GM19035 (cell line): Measurements from ENCODE around the gene LRRC55.

ENCODE experiments used
- ATAC-seq: cut with Tn5 transposase; IDR thresholded peaks from one replicate; pipeline ENCODE4 v1.9.1; 2021; ENCODE audit not compliant: unreplicated experiment

LRRC55 gene

DNA sequence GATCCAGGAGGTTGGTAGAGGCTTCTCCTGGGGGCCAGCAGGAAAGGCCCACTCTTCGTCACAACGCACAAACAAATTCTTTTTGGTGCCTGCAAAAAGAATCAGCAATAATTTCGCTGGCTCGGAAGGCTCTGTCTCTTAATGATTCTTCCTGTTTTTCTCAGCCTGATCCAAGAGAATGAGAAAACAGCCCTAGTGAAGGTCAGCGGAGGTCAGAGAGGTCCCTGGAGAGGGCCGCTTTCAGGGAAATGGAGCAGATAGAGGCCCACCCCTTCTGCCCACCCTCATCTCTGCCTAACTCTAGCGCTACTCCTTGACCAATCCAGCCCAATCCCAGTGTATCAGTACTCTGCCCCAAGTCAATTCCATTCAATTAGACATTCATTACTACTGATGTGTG lies 19.2 kb downstream of the LRRC55 start:
- ATAC-seq: no peak

DNA sequence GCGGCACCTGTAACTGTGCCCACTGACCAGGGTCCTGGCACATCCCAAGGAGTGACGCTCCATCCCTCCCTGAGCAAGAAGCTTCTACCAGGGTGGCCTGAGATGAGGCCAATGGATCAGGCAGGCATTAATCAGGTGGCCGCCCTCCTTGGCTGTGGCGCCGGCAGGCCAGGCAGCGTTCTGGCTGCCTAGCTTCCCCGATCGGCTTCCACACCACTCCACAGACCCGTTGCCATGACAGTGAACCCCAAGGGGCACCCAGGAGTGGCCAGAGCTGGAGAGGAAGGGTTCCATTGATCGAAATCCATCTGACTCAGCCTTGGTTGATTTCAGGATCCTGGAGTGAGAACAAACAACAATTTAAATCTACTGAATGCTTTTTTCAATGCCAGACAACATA lies 20.5 kb downstream of the LRRC55 start:
- no peak for ATAC-seq

GRCh38 chr11:57203359-57203758 lies 21.6 kb downstream of the LRRC55 start:
- no peak for ATAC-seq

- ATAC-seq: no peak
These were observed 22.2 kb downstream of the LRRC55 start for GRCh38 chr11:57203882-57204480.

GRCh38 chr11:57205041-57205641 lies 23.4 kb downstream of the LRRC55 start:
- no peak for ATAC-seq

- no peak for ATAC-seq
These were observed 25.4 kb downstream of the LRRC55 start for GRCh38 chr11:57207168-57207567.

GRCh38 chr11:57210781-57211180 lies 29.0 kb downstream of the LRRC55 start:
- no peak for ATAC-seq

- ATAC-seq: no peak
These were observed 31.8 kb downstream of the LRRC55 start for GRCh38 chr11:57213342-57214097.

DNA sequence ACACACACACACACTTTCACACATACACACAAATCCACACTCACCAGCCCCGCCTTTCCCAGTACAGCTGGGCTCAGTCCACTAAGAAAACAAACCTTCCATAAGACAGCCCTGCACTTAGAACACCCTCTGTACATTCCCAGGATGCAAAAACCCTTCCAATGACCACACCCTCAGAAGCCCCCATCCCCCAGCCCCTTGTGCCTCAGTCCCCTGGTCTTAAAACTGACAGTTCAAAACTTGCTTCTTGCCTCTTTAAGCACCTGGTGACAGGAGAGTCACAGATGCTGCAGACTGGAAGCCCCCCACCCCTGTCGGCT lies 32.3 kb downstream of the LRRC55 start:
- no peak for ATAC-seq

DNA sequence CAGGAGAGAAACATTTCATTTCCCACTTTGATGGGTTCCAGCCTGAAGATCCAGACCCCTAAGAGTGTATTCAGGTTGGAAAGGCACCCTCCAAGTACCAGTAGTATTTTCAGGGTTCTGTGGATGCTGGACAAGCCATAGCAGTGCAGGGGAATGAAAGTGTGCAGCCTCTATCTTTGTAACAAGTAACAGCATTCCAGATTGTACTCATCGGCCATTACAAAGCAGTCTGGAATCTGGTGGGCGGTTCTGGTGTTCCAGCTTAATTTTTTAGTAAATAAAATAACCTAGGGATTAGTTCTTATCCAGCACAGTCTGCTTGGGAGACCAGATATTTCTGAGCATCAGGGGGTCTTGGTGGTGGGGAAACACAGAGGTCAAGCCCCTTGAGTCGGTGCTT lies 32.7 kb downstream of the LRRC55 start:
- ATAC-seq: no peak

- no peak for ATAC-seq
These were observed 34.7 kb downstream of the LRRC55 start for GRCh38 chr11:57216463-57216862.

DNA sequence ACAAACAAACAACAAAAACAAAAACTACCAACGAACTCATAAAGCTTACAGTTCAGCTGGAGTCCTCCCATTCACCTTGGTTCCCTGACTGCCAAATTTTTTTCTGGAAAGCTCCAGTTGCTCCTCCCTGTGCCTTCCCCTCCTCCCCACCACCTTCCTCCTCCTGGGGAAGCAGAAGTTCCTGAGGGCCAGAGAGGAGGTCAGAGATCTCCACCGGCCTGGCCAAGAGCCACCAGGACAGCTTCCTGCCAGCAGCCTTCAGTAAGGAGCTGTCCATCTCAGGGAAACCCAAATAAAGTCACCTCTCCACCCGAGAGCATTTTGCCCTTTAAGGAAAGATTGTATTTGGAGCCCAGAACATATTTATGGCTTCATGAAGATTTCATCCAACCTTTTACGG lies 35.3 kb downstream of the LRRC55 start:
- ATAC-seq: no peak

- ATAC-seq: no peak
These were observed 37.4 kb downstream of the LRRC55 start for GRCh38 chr11:57219021-57219627.

- no peak for ATAC-seq
These were observed 40.5 kb downstream of the LRRC55 start for GRCh38 chr11:57222239-57222638.

DNA sequence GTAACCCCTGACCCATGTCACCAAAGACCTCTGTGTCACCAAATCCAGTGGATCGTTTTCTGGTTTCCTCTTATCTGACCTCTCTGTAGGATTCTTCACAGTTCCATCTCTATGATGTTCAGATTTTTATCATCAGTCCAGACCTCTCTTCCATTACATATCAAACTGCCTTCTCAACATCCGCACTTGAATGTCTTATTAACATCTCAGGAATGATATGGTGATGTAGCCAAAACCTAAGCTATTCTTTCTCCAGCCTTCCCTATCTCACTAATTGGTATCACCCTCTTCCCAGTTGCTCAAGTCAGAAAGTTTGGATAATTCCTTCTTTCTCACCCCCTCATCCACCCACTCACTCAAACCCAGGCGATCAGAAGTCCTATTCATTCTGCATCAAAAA lies 41.8 kb downstream of the LRRC55 start:
- ATAC-seq: no peak

DNA sequence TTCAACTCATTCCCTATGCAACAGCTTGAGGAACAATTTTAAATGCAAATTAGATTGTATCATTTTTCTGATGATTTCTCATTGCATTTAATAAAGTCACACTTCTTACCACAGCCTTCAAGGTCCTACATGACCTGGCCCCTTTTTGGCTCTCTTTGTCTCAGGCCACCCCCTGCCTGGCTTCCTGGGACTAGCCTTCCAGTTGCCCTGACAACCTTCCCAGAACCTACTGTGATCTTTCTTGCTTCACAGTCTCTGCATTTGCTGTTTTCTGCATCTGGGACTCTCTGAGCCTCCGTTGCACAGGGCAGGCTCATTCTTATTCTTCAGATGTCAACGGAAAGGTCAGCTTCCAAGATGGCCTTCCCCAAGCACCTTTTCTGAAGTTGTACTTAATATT lies 42.4 kb downstream of the LRRC55 start:
- no peak for ATAC-seq

- no peak for ATAC-seq
These were observed 42.8 kb downstream of the LRRC55 start for GRCh38 chr11:57224537-57224936.

- ATAC-seq: no peak
These were observed 46.8 kb downstream of the LRRC55 start for GRCh38 chr11:57228600-57228999.

GRCh38 chr11:57230316-57230715 lies 48.6 kb downstream of the LRRC55 start:
- ATAC-seq: no peak

GRCh38 chr11:57230791-57231538 lies 49.2 kb downstream of the LRRC55 start:
- ATAC-seq: no peak

DNA sequence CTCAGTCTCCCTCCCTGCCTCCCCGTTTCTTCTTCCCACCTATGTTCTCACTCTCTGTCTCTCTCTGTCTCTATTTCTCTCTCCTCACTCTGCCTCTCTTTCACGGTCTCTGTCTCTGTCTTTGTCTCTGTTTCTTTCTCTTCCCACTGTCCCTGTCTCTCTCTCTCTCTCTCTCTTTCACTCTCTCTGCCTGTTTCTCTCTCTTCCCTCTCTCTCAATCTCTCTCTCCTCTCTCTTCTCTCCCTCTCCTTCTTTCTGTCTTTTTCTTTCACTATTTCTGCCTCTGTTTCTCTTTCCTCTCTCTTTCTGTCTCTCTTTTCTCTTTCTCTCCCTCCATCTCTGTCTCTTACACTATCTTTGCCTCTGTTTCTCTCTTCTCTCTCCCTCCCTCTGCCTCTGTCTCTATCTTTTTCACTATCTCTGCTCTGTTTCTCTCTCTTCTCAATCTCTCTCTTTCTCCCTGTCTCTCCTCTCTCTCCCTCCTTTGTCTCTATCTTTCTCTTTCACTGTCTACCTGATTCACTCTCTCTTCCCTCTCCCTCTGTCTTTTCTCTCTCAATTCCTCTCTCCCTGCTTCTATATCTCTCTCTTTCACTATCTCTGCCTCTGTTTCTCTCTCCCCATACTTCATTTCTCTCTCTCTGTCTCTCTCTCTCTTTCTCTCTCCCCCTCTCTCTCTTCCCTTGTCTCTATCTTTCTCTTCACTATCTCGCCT lies 49.9 kb downstream of the LRRC55 start:
- ATAC-seq: no peak
